Endothelial cell (in vitro differentiated cells): ENCODE measurements around the gene SLC2A14. TPM values are rescaled to one million over a fixed set of nuclear protein-coding genes. Genes with fewer than 3 reads are reported as not detected.
"Not testable (repeated sequence)": the region's sequence is repeated elsewhere in the genome, so short reads cannot be mapped to it uniquely, and the experiment has no call there.

Experiments
- DNase-seq: peaks from one replicate; pipeline ENCODE4 v3.0.0; 2021; ENCODE audit warnings: low spot score
- H3K27ac Mint-ChIP-seq: one replicate; pipeline ENCODE4 v1.8.0; 2021; ENCODE audit warnings: mixed read lengths, inconsistent platforms; ENCODE audit not compliant: unreplicated experiment
- H3K27me3 Mint-ChIP-seq: one replicate; pipeline ENCODE4 v1.8.0; 2021; ENCODE audit warnings: mild to moderate bottlenecking, moderate library complexity, mixed read lengths, inconsistent platforms; ENCODE audit not compliant: unreplicated experiment
- H3K36me3 Mint-ChIP-seq: one replicate; pipeline ENCODE4 v1.8.0; 2021; ENCODE audit warnings: mild to moderate bottlenecking, low read depth, mixed read lengths, inconsistent platforms; ENCODE audit not compliant: unreplicated experiment
- H3K4me1 Mint-ChIP-seq: one replicate; pipeline ENCODE4 v1.8.0; 2021; ENCODE audit warnings: mild to moderate bottlenecking, mixed read lengths, inconsistent platforms; ENCODE audit not compliant: unreplicated experiment
- H3K4me3 Mint-ChIP-seq: one replicate; pipeline ENCODE4 v1.8.0; 2021; ENCODE audit warnings: mild to moderate bottlenecking, mixed read lengths, inconsistent platforms; ENCODE audit not compliant: unreplicated experiment
- H3K9me3 Mint-ChIP-seq: one replicate; pipeline ENCODE4 v1.8.0; 2021; ENCODE audit warnings: mixed read lengths, inconsistent platforms; ENCODE audit not compliant: unreplicated experiment
- long read RNA-seq: library from polyadenylated mRNA; unstranded; transcript quantifications from one replicate; pipeline ENCODE4 v2.0.0, GENCODE V29; 2020; ENCODE audit not compliant: unreplicated experiment
- total RNA-seq: library from RNA; stranded (reverse); fragmentation: NEBNext Ultra II Directional; extraction: Animal tissue kit (Norgen Biotek cat#: 25700); gene quantifications from one replicate; pipeline ENCODE4 v1.2.1, GENCODE V29; 2021; ENCODE audit not compliant: unreplicated experiment
- TF ChIP-seq, protein P1 (sequence below): fragments of 200-600 bp; sonication (generic); IDR thresholded peaks from one replicate; pipeline ENCODE4 v1.5.0; 2021; ENCODE audit warnings: antibody characterized with exemption; ENCODE audit not compliant: unreplicated experiment

Gene SLC2A14
- total RNA-seq, result 0.64 TPM
- long read RNA-seq, result 0 reads

DNA sequence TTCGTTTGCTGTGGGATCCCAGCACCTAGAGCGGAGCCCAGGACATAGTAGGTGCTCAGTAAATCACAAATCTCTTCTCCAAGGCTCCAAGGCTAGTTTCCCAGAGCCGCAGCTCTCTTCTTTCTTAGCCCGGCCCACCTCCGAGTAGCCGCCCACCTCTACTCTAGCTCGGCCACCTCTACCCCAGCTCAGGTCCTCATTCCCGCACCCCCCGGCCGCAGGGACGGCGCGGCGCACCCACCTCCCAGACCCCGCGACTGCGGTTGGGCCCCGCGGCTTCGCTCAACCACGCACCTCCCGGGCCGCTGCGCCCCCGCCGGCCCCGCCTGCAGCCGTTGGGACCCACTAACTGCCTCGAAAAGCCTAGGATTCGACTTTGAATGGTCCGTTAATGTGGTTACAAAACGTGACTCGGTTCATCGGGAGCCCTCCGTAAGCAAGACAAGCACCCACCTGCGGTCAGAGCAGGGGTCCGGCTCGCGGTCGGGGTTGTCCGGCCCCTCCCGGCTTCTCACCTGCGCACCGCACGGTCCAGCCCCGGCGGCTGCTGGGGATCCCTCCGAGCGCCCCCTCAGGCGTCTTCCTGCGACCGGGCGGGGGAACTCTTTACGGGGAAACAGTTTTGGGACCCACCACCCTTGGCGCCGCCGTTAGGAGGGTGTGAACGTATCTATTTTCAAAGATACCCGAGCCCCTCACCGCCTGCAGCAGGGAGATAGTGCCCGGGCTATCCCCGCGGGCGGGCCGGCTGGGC is at the start of gene SLC2A14:
Gene SLC2A14, minus strand, starts transcription at position 350 of the 754 bp plus-strand sequence. CDS start 3,035 bp downstream, outside the sequence.
- H3K9me3 Mint-ChIP-seq, result no peaks in the 10 kb centered on the region
- H3K4me3 Mint-ChIP-seq, result no peak within 1 kb of the TSS
- DNase-seq, result no peak

DNA sequence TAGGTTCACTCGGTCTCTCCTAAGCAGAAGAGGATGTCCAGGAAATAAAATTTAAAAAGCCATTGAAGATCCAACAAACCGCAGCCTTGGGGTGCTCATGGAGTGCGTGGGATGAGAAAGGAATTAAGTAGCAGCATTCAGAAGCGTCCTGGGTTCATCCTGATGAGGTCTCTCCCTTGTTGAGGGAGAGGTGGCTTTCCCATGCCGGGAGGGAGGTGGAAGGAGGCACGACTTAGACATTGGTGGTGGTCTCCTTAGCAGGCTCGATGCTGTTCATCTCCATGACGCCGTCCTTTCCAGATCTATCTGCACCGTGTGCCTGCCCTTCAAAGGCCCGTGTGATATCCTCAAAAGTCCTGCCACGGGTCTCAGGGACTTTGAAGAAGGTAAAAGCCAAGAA is 48.5 kb upstream of the SLC2A14 start:
- DNase-seq, H3K27ac Mint-ChIP-seq, H3K9me3 Mint-ChIP-seq, H3K27me3 Mint-ChIP-seq: not testable (repeated sequence)
- Mint-ChIP-seq H3K36me3 (peaks cover 48% of the 10 kb centered on the region), H3K4me3 (peak overlapping the region; percentile 74), H3K4me1 (peaks cover 14% of the 10 kb centered on the region)

More for the DNA sequence above, at the start of gene SLC2A14:
- Mint-ChIP-seq H3K4me1 (peaks cover 7% of the 10 kb centered on the region), H3K36me3 (no peaks in the 10 kb centered on the region), H3K27me3 (peaks cover 3% of the 10 kb centered on the region), H3K27ac (no peak within 1 kb of the TSS)
- TF ChIP-seq, protein P1, sequence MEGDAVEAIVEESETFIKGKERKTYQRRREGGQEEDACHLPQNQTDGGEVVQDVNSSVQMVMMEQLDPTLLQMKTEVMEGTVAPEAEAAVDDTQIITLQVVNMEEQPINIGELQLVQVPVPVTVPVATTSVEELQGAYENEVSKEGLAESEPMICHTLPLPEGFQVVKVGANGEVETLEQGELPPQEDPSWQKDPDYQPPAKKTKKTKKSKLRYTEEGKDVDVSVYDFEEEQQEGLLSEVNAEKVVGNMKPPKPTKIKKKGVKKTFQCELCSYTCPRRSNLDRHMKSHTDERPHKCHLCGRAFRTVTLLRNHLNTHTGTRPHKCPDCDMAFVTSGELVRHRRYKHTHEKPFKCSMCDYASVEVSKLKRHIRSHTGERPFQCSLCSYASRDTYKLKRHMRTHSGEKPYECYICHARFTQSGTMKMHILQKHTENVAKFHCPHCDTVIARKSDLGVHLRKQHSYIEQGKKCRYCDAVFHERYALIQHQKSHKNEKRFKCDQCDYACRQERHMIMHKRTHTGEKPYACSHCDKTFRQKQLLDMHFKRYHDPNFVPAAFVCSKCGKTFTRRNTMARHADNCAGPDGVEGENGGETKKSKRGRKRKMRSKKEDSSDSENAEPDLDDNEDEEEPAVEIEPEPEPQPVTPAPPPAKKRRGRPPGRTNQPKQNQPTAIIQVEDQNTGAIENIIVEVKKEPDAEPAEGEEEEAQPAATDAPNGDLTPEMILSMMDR, result no peak

DNA sequence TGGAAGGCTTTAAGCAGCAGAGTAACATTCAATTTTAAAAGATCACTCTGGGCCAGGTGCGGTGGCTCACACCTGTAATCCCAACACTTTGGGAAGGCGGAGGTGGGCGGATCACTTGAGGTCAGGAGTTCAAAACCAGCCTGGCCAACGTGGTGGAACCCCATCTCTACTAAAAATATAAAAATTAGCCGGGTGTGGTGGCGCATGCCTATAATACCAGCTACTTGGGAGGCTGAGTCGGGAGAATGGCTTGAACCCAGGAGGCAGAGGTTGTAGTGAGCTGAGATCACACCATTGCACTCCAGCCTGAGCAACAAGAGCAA is 45.5 kb upstream of the SLC2A14 start:
- not testable (repeated sequence) for H3K27me3 Mint-ChIP-seq, H3K9me3 Mint-ChIP-seq, DNase-seq
- Mint-ChIP-seq H3K27ac (peak overlapping the region; percentile 65), H3K4me3 (peak overlapping the region; percentile 85), H3K4me1 (peaks cover 14% of the 10 kb centered on the region), H3K36me3 (peaks cover 30% of the 10 kb centered on the region)

DNA sequence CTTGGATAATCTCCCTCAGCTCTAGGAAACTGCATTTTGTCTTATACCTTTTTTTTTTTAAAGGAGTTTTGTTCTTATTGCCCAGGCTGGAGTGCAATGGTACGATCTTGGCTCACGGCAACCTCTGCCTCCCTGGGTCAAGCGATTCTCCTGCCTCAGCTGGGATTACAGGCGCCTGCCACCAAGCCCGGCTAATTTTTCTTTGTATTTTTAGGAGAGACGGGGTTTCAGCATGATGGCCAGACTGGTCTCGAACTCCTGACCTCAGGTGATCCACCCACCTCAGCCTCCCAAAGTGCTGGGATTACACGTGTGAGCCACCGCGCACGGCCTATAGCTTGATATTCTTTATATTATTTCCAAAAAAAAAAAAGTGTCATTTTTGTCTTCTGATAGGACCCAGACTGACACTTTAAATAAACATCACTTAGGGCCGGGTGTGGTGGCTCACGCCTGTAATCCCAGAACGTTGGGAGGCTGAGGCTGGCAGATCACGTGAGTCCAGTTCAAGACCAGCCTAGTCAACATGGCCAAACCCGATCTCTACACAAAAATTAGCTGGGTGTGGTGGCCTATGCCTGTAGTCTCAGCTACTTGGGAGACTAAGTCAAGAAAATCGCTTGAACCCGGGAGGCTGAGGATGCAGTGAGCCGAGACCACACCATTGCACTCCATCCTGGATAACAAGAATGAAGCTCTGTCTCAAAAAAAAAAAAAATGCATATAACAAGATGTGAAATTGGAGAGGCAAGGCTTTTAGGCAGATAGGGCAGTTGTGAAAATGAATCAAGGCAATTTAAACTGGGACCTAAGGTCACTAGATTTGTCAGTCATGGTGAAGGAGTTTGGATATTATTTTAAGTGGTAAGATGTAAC is 44.9 kb upstream of the SLC2A14 start:
- TF ChIP-seq, protein P1, result no peak
- Mint-ChIP-seq H3K4me3 (peak overlapping the region; percentile 85), H3K27me3 (peaks cover 2% of the 10 kb centered on the region), H3K36me3 (peaks cover 30% of the 10 kb centered on the region), H3K4me1 (peaks cover 13% of the 10 kb centered on the region), H3K27ac (peak overlapping the region; percentile 65), H3K9me3 (no peaks in the 10 kb centered on the region)
- no peak for DNase-seq

DNA sequence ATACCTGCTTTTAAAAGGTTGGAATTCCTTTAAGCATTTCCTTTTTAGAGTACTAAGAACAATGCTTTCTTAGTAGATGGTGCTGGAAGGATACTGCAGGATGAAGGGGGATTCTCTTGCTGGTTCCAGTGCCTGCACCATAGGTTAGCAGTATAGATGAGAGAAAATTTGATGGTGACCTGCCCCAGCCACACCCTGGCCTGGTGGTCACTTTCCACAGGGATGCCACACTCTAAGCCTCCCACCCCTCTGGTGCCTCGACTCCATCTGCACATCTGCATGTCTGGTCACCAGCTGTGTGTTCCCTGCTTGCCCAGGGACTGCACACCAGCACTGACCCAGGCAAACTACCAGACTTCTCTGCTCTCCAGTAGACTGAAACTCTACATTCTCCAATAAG is 44.2 kb upstream of the SLC2A14 start:
- H3K4me1 Mint-ChIP-seq, result peaks cover 12% of the 10 kb centered on the region
- TF ChIP-seq, protein P1, result no peak
- no peaks in the 10 kb centered on the region for H3K9me3 Mint-ChIP-seq
- peaks cover 30% of the 10 kb centered on the region for H3K36me3 Mint-ChIP-seq
- H3K27ac Mint-ChIP-seq, result no peak overlapping the region
- peak overlapping the region; percentile 31 for H3K4me3 Mint-ChIP-seq
- peaks cover 2% of the 10 kb centered on the region for H3K27me3 Mint-ChIP-seq
- no peak for DNase-seq
